Lung microvascular endothelial cell (primary cell): ENCODE results near the gene RAF1. TPM values are rescaled to one million over a fixed set of nuclear protein-coding genes. Genes with fewer than 3 reads are reported as not detected.
"Not testable (repeated sequence)": the region's sequence is repeated elsewhere in the genome, so short reads cannot be mapped to it uniquely, and the experiment has no call there.

Experiments used
- DNase-seq, 2 donors: peaks; one replicate each; pipeline versions ENCODE4 v3.0.0 to v3.0.0-alpha.2; 2010; ENCODE audit warnings: low read depth in 2 of 2
- total RNA-seq: library from RNA; depleted of rRNA; stranded (reverse); fragments of >200 nt; gene quantifications from 2 replicates; pipeline ENCODE4 v1.2.1, GENCODE V29; 2014

The RAF1 gene
- total RNA-seq, 1 donor from 2014 or later: 84.7 TPM

DNA sequence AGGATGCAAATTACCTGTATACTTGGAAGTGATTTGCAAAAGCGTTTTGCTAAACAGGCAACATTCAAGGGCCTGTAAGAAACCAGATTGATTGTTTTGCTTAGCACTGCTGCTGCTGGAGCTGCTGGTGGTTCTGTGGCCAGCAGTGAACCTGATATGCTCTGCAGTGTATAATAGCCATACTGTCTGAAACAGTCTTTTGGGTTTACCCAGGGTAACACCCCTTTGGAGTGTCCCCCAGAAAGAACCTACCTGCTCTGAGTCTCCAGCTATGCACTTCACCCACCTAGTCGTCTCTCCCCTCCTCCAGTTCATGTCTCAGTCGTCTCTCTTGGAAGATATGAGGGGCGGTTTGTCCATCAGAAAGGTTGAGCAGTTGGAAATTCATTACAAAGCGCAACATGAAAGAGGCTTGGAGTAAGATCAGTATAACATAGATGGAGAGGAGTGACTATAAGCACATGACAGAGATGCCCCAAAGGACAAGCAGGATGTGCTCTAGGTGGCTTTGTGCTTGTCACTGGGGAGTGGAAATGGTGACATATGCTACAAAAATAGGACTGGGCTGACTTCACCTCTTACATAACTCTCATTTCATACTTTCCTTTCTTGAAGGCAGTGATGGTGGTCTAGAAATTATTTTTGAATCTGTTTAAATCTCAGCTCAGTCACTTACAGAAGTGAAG is 103.3 kb downstream of the RAF1 start:
- DNase-seq: no peak

DNA sequence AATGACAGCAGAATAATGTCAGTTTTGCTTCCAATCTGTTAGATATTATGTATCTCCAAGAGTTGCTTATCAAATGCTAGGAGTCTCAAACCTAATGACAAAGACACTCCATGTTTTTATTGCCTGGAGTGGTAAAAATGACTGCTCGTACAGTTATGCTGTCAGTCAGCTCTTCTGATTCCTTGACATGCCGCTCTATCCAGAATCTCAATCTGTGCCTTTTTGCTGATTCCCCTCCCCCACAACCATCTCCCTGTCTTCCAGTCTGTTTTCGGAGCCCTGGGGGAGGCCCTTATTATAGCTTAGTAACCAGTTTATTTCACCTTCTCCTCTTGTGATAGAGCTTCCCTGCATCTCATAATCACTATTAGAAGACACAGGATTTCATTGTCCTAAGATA is 104.4 kb downstream of the RAF1 start:
- DNase-seq: no peak

- DNase-seq: no peak
Measured at GRCh38 chr3:12558706-12559105, 105.2 kb downstream of the RAF1 start.

- peak; percentile 28 to 40 for DNase-seq
Measured at GRCh38 chr3:12557473-12558100, 106.3 kb downstream of the RAF1 start.

DNA sequence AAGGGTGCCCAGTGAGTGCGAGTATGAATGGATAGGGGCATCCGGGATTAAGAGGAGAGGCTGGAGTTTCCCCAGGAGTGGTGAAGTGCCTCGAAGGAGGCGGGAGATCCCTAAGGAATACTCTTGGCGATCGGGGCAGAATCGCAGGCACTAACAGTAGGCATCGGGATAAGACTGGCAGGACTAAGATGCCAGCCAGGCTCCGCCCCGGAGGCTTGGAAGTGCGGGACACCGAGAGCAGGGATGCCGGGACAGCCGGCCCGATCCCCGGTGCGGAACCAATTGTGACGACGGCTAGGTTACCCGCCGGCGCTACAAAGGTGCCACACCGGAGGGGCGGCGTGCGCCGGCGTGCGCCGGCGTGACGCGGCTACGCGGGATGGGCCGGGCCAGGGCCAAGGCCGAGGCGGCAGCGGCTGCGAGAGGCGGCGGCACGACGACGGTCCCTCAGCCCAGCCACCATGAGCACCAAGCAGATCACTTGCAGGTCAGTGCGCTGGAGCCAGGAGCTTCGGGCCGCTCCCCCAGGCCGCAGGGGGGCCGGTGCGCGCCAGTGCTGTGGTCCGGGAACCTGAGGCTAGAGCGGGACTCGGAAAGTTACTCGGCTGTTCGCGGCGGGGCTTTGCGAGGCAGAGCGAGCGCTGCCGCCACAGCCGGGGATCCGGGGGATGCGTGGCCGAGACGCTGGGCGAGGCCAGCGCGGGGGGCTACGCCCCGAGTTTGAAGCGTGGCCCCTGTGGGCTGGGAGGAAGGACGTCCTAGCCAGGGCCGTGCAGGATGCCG is 107.0 kb downstream of the RAF1 start, which contains the start of gene MKRN2:
Gene MKRN2 (plus strand): TSS at position 398 of the 783 bp plus-strand sequence. CDS start 64 bp downstream, at position 462.
- DNase-seq: peak; percentile 91 to 92

- no peak for DNase-seq
Measured at GRCh38 chr3:12556314-12556689, 107.6 kb downstream of the RAF1 start.

- peak; percentile 36 to 50 for DNase-seq
Measured at GRCh38 chr3:12553921-12554391, 110.0 kb downstream of the RAF1 start.

GRCh38 chr3:12549971-12550760 is 113.8 kb downstream of the RAF1 start:
- no peak for DNase-seq

DNA sequence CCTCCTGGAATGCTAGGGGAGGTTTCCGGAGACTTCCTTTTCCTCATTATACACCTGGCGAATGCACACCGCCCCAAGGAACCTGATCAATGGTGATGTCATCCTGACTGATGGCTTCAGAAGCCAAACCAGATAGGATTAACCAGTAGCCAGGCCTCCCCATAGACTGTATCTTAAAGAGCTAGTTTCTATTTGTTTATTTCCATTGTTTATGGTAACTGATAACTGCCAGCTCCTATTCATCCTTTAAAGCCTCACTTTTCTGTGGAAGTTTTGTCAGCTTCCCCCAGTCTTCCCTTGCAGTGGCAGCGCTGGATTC is 118.5 kb downstream of the RAF1 start, which contains the start of gene MKRN2OS:
Gene MKRN2OS (minus strand): TSS at position 27 of the 319 bp plus-strand sequence. CDS start 35 bp downstream, outside the sequence.
- no peak for DNase-seq

DNA sequence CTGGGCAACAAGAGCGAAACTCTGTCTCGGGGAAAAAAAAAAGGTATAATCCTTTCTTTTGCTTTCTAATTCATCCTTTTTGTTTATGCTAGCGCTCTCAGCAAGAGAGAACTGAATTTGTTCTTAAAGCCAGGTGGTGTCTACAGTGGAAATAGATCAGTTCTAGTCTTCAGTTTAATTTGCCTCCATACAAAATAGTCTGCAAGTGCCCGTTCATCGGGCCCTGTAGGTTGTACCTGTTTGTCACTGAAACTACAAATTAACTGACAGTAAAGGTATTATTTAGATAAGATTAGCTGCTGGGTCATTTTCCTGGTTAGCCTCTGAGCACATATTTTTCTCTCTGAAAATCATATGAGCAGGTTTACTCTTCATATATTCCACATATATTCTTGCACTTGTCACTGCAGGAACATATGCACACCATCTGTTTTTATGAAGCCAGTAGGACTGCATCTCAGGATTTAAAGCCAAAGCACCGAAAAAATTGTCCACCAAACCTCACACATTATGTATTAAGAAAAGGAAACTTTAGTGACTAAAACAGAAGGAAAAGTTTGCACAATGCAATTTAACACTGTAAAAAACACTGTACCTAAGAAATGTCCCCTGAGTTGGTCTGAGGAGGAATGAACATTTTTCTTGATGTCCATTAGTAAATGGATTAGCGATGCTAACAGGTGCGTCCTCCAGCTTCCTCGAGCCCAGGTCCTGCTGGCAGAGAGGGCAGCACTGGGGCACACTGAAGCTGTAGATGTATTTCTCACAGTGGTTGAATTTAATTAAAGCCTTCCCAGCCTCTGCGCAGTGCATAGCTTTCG is 119.1 kb downstream of the RAF1 start:
- DNase-seq: no peak

DNA sequence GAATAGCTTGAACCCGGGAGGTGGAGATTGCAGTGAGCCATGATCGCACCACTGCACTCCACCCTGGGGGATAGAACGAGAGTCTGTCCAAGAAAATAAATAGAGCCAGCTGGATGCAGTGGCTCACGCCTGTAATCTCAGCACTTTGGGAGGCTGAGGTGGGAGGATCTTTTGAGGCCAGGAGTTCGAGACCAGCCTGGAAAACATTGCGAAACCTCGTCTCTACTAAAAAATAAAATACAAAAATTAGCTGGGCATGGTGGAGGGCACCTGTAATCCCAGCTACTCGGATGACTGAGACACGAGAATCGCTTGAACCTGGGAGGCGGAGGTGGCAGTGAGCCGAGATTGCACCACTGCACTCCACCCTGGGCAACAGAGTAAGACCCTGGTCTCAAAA is 120.4 kb downstream of the RAF1 start:
- not testable (repeated sequence) for DNase-seq

- peak; percentile 19 to 30 for DNase-seq
Measured at GRCh38 chr3:12541625-12542024, 122.3 kb downstream of the RAF1 start.

DNA sequence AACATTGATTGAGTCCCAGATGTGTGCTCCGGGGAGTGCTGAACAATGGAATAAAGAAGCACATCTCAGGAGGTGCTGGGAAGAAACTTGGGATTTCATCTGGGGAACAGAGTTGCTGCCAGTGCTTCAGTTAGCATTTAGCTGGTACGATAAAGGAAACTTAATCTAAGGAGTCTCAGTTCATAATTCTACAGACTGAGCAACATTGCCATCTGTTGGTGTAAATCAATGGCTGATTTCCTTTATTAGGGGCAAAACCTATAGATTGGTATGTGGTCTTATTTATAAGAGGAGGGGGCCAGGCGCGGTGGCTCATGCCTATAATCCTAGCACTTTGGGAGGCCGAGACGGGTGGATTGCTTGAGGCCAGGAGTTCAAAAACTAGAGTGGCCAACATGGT is 127.5 kb downstream of the RAF1 start:
- DNase-seq: peak in 1 of 2 donors; percentile 17

Other genes with a start within 250 kb of the RAF1 start
- gene TSEN2, start 179.6 kb downstream of the RAF1 start, total RNA-seq: 5.4 and 8.7 TPM in 2 replicates
- not detected in 2 replicates for gene MKRN2OS, start 118.6 kb downstream of the RAF1 start, total RNA-seq
- 21.6 and 23.3 TPM in 2 replicates for gene MKRN2, start 107.0 kb downstream of the RAF1 start, total RNA-seq
- gene TMEM40, start 95.1 kb upstream of the RAF1 start, total RNA-seq: not detected in 2 replicates
- 0.60 and 1.5 TPM in 2 replicates for gene CAND2, start 132.6 kb upstream of the RAF1 start, total RNA-seq
- 857 and 1,065 TPM in 2 replicates for gene RPL32, start 177.4 kb upstream of the RAF1 start, total RNA-seq